D341Med (cell line): ENCODE results near the gene SBSN.

Source experiments
- DNase-seq: peaks from one replicate; pipeline ENCODE4 v3.0.0; 2012; ENCODE audit warnings: low spot score

SBSN gene

GRCh38 chr19:35531291-35531690 lies 3.2 kb upstream of the SBSN start:
- no peak for DNase-seq

- DNase-seq: no peak
Observed at GRCh38 chr19:35529241-35530218, 1.4 kb upstream of the SBSN start.

DNA sequence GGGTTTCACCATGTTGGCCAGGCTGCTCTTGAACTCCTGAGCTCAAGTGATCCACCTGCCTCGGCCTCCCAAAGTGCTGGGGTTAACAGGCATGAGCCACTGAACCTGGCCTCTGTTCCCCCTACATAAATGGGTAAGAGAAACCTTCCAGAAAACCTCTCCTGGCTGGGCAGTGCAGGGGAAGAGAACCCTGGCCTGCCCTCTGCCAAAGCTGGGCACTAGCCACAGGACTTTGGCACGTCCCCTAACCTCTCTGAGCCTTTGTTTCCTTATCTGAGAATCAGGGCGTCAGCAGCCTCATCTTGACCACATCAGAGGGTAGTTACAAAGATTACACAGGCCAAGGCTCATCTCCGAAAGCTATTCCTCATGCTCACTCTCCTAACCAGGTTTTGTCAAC lies 2.2 kb downstream of the SBSN start:
- no peak for DNase-seq

DNA sequence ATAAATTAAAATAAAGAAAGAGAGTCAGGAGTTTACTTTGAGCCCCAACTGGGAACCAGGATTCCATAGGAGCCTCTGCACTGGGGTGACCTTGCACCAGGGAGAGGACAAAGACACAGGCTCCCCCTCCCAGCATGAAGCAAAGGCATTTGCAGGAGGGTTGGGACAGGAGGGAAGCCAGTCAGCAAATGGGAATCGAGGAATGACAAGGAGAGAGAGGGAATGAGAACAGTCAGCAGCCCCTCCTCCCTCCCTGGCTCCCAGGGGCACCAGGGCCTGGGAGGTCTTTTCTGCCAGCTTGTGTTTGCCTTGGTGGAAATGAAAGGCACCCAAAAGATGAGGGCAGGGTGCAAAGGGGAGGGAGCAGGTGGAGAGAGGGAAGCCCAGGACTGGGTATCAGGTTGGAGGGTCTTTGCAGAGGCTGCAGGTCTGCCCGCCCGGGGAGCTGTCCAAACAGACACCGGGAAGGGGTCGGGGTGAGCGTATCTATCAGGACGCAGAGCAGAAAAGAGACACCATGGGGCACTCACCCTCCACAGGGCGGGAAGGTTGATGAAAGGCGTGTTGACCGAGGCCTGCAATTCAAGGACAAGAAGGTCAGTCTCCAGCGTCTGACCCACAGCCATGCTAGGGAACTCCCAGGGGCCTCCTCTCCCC lies 3.8 kb downstream of the SBSN start:
- no peak for DNase-seq

DNA sequence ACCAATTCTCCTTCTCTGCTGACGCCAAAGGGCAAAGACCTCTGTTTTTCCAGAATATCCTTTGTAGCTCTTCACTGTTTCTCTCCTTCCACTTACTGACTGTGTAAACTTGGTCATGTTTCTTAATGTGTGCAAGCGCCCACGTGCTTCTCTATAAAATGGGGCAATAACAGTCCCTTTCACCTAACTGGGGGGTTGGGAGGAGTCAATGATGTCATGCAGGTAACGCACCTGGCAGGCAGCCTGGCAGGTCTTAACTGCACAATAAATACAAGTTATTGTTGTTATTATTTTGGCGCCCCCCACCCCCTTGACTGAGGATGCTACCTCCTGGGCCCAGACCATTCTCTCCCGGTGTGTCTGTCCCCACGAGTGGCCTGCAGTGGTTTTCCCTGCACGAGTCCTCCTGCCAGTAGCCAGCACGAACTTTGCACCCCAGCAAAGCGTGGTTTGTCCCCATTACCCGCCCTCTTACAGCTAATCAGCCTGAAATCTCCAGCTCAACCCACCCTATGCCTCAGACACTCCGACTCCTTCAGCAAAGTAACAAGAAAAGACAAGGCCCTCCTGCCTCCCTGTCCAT lies 5.3 kb downstream of the SBSN start:
- DNase-seq: no peak

DNA sequence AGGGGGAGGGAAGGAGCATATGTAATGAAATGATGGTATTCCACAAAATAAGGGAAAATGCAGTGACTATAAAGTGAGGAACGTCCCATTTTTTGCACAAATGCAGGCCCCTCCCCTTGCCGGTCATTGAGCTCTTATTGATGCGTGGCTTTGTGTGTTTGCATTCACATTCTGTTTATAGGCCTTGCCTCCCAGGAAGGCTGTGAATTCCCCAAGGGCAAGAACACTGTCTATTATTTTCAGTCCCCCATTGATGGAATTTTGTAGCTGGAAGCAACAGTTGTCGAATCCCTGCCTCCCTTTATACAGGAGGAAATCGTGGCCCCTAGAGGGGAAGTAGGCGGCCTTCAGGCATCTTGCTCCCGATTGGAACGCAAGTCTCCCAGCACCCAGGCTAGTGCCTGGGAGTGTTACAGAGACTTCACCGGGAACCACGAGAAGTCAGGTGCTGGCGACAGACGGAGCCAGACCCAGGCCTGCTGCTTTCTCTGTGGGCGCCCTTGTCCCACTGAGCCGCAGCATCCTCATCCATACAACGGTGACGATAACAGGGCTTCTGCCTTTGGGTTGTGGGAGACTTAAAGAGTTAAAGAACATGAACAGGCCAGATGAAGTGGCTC lies 6.9 kb downstream of the SBSN start:
- DNase-seq: no peak

GRCh38 chr19:35519291-35519690 lies 8.8 kb downstream of the SBSN start:
- DNase-seq: no peak

GRCh38 chr19:35518313-35518712 lies 9.8 kb downstream of the SBSN start:
- DNase-seq: no peak

DNA sequence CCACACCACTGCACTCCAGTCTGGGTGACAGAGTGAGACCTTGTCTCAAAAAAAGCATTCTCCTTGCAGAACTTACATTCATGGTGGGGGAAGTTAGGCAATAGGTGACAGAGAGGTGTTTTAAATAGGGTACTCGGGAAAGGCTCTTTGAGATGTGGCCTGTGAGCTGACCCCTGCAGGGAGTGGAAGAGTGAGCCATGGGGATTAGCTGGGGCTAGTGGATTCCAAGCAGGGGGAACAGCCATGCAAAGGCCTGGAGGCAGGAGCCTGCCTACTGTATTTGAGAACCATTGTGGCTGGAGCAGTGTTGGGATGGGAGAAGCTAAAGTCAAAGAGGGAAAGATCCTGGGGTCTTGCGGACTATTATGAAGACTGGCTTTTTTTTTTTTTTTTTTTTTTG lies 10.8 kb downstream of the SBSN start:
- DNase-seq: no peak

GRCh38 chr19:35516310-35516709 lies 11.8 kb downstream of the SBSN start:
- no peak for DNase-seq

GRCh38 chr19:35514282-35514809 lies 13.8 kb downstream of the SBSN start:
- no peak for DNase-seq

GRCh38 chr19:35513628-35514281 lies 14.4 kb downstream of the SBSN start, which contains the start of gene DMKN:
TSS of gene DMKN (minus strand) at chr19:35513649. CDS start at chr19:35513475, 174 bp downstream.
- DNase-seq: no peak

DNA sequence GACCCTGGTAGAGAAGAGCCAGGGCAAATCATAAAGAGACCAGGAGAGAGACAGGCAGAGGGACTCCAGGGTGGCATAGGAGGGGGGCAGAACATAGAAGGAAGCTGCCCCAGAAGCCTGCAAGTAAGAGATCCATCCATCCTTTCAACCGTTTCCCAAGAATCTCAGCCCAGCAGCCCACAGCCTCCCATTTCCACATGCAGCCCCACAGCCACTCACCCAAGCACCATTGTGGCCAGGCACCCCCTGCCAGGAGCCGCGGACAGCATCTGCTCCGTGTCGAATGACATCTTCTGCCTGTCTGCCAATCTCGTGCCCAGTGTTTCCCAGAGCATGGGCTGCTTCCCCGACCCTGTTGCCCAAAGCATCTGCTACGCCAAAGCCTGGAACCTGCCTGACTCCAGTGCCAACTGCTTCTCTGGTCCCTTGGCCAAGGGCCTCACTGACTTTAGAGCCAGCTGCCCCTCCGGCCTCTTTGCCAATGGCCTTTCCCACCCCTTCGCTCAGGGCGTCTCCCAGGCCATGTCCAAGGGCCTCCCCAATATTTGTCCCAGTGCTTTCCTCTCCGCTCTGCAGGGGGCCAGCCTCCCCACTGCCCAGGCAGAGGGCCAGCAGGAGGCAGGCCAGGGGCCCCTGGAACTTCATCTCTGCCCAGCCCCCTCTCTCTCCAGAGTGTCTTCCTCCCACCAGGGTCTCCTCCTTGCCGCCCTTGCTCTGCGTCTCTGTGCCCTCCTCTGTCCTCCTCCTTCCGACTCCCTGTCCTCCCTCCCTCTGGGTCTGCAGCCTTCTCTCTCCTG lies 15.1 kb downstream of the SBSN start:
- no peak for DNase-seq

DNA sequence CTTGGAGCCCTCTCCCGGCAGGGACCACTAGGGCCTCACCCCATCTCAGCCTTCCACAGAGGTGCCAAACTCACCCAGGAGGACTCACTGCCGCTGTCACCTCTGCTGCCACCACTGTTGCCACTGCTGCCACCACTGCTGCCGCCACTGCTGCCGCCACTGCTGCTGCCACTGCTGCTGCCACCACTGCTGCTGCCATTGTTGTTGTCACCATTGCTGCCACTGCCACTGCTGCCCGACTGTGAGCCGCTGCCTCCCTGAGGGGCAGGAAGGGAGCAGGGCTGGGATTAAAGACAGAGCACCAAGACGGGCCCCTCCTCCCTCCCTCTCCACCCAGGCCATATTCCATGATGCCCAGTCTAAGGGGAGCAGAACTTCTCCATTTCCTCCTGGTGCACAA lies 16.8 kb downstream of the SBSN start:
- DNase-seq: no peak

- DNase-seq: no peak
Observed at GRCh38 chr19:35510626-35510964, 17.5 kb downstream of the SBSN start.

DNA sequence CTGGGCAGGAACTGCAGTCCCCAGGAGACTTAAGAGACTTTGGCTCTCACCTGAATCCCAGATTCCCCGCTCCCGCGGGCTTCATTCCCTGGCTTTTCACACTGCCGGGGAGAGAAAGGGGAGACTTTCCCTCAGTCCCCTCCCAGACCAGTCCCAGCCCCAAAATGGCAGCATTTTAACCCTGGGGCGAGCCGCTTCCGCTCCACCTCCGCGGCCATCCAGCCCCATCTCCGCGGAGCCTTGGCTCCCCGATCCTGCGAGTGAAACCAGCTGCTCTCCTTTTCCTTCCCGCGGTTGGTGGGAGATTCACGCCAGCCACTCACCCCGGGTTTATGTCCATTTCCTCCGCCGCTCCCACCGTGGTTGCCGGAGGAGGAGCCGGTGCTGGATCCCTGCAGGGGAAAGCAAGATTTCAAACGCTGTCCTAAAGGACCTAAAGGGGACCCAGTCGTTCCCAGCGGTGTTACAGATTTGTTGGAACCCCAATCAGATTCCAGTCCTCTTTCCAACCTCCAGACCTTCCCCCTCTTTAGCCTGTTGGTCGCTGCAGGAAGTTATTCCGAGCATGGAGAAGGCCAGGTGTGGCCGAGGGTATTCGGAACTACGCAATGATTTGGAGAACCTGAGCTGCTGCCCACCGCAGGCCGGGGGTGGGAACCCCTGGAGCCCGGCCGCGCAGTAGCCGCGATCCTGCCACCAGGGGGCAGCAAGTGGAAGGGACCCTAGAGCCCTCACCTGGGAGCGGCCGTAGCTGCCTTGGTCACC lies 18.1 kb downstream of the SBSN start:
- DNase-seq: peak; percentile 90

GRCh38 chr19:35509018-35509652 lies 19.0 kb downstream of the SBSN start:
- DNase-seq: no peak

- no peak for DNase-seq
Observed at GRCh38 chr19:35508129-35508528, 20.0 kb downstream of the SBSN start.

GRCh38 chr19:35507561-35507960 lies 20.6 kb downstream of the SBSN start:
- DNase-seq: no peak

DNA sequence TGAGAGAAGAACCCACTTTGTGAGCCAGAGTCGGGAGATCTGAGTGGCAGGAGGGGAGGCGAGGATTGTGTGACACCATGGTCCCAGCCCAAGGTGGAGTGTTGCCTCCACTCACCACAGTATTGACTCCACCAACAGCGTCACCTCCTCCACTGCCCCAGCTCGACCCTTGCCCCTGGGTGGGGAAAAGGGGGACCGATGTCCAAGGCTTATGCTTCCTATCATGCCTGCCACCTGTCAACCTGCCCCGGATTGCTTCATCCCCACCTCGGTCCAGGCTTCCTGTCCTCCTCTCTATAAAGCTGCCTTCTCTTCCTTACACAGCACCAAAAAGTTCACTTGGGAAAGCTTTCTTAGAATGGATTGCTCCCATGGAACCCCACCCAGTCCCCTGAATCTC lies 22.1 kb downstream of the SBSN start:
- no peak for DNase-seq
